ENCODE data around the gene KCNAB2.
A peak's percentile ranks its signal among the peaks of the same experiment; 100 is the strongest.

KCNAB2 gene

DNA sequence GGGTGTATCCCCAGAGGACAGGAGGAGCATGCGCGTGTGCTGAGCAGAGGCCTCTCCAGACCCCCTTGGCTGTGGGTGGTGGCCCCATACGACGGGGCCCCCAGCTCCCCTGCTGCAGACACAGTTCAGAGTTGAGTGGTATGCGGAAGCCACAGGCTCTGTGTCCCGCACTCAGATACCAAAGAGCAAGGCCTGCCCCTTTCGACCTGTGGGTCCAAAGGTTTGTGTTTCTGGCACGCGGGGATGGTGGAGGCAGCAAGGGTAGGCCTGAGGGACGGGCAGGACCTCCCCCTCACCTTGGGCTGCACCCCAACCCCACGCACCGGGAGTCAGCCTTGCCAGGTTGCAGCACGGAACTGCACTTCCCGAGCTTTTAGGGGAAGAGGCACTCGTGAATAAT lies at the start of gene KCNAB2:
Gene KCNAB2 (plus strand): TSS at position 328 of the 400 bp plus-strand sequence. CDS start 5,649 bp downstream, outside the sequence.
- DNase-seq (ENCODE audit: low read depth): no peak

DNA sequence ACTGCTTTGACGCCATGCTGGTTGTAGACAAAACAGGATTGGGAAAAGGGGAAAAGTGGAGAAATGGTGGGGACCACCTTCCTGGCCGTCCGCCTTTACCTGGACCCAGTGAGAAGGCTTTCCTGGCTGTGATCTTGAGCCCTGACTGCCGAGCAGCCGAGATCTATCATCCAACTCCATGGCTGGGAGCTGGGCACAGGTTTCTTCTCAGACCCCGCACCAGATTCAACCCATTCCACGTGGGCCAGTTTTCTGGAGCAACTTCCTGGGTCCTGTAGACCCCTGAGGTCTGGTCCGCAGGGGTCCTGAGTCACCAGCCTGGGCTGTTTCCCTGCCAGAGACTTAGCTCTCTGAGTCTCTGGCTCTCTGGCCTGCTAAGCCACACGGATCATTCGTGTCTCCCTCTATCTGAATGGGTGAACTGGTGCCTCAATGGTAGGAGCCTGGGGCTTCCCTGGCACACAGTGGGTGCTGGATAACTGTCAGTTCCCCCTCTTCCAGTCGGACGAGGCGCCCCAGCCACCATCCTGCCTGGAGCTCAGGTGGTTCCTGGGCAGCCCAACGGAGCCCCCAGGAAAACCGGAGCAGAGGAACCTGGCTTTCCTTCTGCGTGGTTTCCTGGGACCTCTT lies 48.9 kb upstream of the KCNAB2 start:
- no peak for DNase-seq (ENCODE audit: low read depth)

DNA sequence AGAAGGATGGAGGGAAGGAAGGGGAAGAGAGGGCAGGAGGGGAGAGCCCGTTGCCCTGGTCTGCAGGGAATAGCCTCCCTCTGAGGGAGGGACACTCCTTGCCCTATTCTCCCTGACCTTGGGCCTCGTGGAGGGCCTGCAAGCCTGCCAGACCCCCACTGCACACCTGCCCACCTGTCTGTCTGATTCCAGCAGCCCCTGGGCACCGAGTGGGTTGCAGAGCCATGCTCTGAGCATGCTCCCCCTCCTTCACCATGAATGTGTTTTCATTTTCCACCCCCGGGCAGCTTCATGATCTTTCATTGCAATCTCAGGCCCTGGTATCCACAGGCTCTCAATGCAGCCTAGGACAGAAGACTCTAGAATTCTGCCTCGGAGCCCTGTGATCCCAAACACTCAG lies 48.4 kb upstream of the KCNAB2 start:
- no peak for DNase-seq (ENCODE audit: low read depth)

DNA sequence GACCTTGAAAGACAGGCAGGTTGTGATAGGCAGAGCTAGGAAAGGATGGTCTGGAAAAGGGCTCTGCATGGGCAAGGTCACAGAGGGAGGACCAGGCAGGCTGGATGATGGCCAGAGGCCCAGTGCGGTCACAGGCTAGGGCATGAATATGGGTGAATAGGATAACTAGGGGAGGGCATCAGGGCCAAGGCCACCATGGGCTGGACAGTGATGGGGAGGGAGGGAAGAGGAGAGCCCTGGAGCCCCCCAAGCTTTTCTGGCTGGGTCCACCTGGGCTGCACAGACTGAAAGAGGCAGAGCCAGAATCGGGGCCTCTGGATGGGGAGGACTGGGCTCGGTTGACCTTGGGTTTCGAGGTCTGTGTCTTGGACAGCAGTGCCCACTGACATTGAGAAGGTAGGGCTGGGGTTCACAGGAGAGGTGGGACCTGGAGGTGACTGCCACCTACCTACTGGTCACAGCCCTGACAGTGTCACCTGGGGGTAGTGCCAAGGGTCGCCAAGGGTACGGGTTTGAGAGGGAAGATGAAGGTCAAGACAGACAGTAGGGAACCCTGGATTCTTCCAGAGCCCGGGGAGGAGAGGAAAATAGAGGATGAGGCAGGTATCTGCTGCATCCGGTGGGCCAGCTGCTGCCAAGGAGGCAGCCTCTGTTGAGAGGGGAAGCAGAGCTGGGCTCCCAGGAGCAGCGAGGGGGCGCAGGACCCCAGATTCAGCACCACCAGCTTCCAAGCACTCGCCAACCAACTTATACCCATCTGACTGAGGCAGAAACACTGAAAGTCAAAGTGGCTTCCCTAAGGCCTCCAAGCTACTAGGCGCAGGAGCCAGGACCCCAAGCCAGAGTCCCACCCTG lies 47.4 kb upstream of the KCNAB2 start:
- DNase-seq (ENCODE audit: low read depth): no peak

DNA sequence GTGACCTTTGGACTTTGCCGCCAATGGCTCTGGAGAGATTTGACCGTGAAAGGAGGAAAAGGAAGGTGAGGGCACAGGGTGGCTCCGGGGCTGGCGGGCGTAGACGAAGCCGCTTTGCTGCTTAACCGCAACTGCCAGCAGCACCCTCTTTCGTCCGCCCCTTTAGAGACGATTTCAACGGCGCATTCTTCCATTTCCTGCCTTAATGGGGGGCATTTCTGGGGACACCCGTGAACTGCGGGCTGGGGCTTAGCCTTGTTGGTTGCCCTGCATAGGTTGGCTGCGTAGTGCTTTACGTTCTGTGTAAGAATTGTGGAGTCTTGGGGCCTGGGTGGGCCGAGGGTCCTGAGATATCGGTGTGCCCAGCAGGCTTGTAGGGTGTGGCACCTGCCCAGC lies 46.8 kb upstream of the KCNAB2 start:
- no peak for DNase-seq (ENCODE audit: low read depth)

DNA sequence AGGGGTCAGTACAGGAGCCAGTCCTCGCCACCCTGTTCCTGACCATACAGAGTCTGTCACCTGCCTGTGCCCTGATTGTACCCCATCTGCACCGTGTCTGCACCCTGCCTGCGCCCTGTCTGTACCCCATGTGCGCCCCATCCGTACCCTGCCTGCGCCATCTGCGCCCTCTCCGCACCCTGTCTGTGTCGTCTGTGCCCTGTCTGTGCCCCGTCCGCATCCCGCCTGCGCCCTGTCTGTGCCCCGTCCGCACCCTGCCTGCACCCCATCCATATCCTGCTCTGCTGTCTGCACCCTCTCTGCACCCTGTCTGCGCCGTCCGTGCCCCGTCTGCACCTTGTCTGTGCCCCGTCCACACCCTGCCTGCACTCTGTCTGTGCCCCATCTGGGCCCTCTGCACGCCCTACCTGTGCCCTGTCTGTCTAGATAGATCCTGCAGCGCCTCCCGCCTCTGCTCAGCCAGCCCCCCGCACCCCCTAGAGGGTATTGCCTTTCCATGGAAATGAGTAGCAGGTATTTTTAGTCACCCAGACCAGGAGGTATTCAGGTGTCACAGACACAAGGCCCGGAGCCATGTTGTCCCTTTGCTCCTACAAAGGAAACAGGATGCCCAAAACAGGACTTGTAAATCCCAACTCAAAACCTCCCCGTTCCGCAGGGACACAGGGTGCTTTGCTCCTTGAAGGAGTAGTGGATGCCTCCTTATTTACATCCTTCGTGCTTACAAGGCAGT lies 45.8 kb upstream of the KCNAB2 start:
- DNase-seq (ENCODE audit: low read depth): no peak

DNA sequence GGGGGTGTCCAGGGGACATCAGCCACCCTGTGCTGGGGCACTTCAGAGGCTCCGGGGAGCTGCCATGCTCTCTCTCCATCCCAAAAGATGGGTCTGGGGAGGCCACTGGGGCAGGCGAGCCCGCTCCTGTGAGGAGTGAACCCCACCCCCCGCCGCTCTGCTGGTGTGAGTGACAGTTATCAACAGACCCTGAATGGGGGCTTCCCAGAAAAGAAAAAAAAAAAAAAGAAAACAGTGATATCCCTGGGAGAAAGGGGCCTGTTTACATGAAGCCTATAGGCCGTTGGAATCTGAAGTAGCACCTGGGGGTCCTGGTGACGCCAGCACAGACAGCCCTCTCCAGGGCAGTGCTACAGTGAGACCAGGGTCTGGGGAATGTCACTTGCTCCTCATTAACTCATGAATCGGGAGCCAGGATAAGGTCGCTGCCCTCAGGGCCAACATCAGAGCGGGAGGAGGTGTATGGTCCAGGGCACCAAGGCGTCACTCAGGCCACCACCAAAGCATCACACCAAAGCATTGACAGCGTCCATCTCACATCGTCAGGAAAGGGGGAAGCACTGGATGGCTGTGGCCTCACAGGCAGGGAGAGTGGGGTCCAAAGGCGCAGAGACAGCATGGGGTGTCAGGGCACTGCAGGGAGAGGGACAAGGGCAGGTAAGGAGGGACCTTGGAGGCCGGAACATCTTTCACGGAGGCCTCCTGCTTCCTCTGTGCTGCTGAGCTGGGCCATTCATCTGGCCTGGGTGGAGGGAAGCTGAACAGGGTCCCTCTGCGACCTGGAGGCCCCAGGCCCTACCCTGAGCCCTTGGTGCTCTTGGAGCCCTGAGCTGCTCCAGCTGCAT lies 45.0 kb upstream of the KCNAB2 start:
- no peak for DNase-seq (ENCODE audit: low read depth)

DNA sequence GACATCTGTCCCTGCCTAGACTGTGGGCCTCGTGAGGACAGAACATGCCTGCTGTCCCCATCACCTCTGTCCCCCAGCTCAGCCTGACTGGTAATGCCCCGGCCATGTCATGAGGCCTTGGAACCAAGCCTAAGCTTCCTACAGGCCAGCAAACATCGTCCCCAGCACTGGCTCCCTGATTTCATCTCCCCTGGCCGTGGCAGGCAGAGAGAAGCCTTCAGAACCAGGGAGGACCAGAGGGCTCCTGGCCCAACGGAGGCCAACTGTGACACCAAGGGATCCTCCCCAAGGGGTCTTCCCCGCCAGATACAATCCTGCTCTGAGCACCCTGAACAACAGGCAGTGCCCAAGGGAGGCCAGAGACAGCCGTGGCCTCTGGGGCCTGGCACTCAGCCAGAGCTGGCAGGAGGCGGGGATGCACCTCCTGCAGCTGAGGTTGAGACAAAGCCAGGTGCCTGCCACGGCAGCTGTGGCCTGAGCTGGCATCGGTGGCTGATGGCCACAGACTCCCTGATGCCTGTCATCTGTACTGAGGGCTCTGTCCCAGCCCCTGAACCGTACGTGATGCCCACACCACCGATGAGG lies 43.6 kb upstream of the KCNAB2 start:
- DNase-seq (ENCODE audit: low read depth): no peak

DNA sequence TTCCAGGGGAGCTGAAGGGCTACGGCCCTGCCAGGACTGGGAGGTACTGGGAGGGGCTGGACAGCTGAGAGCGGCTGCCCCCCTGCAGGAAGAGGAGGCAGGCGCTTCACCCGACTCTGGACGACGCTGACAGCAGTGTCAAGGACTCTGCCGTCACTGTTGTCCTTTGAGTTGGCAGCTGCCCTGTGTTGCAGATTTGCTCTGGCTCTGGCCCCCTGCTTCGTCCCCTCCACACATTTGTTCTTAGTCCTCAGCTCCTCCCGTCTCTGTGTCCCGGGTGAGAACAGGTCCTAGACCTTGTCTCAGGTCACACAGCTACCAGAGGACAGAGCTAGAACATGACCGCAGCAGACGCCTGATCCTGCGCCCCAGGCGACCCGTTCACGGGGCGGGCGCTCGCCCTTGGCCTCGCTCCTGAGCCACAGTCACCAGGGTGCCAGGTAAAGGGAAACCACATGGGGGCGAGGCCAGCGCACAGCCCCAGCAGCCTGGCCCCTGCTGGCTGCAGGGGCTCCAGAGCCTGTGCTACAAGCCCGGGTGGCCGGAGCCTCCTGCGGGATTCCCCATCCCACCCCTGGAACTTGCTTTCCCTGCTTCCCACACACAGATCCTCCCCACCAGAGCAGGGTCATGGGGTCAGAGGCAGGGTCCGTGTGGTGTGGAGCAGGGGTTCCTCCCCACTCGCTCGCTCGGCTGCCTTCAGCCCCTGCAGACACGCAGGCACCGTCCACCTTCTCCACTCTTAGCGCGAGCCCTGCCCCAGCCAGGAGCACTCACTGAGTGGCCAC lies 42.8 kb upstream of the KCNAB2 start:
- no peak for DNase-seq (ENCODE audit: low read depth)

DNA sequence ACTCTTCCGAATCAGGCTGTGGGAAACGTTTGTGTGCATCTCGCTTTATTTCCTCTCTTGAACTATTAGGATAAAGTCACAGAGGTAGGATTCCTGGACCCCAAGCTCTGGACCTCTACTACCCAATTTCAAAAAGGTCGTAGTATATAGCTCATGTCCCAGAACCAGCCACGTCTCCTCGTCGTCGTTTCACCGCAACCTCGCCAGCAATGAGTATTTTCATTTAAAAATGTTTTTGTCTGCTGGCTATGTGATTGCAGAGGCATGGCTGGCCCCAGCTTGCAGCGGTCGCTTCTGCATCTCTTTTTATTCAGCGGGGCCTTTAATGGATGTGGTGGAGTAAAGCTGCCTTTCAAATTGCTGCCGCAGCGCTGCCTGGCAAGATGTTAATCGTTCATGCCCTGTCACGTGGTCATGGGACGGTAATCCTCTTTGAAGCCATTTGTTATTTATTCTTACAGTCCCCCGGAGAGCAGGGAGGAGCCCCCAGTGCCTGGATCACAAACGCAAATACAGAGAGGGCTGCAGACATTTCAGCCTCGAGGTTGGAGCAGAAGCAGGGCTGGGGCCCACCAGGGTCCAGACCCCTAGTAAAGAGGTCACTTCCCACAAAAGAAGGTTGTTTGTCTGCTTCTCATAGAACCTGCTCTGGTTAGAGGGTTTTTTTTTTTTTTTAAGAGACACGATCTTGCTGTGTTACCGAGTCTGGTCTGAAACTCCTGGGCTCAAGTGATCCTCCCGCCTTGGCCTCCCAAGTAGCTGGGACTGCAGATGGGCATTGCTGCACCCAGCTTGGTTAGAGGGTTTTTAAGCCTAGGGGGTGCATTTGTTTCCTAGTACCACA lies 41.9 kb upstream of the KCNAB2 start:
- DNase-seq (ENCODE audit: low read depth): no peak

DNA sequence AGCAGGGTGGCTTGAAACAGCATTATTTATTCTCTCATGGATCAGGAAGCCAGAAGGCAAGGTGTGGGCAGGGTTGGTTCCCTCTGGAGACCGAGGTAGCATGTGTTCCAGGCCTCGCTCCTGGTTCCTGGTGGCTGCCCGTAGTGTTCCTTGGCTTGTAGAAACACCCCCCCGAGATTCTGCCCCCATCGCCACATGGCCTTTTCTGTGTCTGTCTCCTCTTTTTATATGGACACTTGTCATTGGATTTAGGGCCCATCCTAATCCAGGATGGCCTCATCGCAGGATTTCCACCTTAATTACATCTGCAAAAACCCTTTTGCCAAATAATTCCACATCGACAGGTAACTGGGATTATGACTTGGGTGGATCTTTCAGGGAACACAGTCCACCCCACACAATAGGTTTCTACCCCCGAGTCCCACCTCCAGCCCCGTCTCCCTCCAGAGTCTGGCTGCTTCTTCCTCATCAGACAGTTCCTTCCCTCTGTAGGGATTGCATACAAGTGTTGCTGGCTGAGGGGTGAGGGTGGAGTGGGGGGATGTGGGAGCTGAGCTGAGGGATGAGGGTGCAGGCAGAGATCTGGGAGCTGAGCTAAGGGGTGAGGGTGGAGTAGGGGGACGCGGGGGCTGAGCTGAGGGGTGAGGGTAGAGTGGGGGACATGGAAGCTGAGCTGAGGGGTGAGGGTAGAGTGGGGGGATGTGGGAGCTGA lies 41.1 kb upstream of the KCNAB2 start:
- DNase-seq (ENCODE audit: low read depth): no peak

DNA sequence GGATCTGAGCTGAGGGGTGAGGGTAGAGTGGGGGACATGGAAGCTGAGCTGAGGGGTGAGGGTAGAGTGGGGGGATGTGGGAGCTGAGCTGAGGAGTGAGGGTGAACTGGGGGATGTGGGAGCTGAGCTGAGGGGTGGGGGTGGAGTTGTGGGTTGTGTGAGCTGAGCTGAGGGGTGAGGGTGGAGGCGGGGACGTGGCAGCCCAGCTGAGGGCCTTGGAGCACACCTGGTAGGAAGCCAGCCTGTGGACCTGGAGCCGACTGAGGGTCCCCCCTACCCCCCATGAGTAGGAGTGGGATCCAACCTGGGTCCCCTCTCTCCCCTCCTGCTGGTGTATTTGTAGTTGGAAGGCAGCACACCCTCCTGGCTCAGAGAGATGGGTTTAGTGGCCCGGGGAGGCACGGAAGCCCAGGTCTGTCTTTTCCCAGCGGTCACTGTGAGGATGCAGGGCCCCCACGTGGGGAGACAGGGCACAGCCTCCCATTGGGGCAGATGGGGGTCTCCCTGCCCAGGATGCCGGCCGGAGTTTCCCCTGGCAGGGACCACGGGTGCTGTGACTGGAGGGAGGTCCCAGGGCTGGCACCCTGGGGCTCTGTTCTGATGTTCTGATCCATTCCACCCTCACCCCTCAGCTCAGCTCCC lies 40.3 kb upstream of the KCNAB2 start:
- no peak for DNase-seq (ENCODE audit: low read depth)

DNA sequence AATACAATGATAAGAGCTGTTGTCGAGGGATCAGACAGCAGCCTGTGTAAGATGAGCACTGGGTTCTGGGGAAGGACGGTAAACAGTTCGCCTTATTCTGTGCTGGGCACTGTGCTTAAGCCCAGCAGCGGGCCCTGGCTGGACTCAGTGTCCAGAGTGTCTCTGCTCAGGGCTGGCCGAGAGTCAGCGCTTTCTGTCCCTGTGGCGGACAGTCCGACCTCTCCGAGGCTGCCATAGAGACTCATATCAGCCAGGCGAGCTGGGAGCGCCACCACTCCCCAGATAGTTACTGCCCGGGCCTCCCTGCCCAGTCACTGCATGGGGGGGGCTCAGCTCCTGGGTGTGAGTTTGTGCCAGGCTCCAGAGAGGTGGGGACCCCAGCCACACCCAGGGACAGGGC lies 38.8 kb upstream of the KCNAB2 start:
- DNase-seq (ENCODE audit: low read depth): no peak

DNA sequence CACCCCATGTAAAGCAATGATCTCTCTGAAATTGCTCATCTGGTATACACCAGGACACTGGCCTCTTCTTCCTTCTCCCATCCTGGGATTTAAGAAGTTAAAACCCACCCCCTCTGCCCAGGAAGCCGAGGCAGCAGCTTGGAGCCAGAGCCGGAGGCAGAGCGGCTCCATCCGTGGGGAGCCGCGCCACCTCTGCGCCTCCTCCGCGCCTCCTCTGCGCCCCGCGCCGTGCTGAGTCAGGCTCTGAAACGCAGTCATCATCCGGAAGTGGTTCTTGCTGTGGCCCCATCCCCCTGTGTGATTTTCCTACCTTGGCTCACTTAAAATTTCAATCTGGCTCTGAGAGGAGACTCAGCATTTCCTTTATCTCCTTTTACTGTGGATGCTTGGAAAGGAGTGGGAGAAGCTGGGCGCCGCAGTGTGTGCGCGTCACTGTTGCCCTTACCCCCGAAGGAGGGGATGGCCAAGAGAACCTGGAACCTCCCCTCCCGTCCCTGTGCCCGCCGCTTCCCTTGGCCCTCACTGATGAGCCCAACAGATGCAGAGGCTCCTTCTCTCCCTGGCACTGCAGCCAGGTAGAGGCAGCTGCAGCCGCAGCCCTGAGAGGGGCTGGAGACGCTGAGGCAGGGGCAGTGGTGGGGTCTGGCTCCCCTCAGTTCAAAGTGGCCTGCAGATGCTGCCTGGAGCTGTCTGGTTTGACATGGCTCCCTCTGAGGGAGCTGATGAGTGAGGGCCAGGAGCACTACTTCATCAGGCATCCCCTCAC lies 38.2 kb upstream of the KCNAB2 start:
- peak; percentile 39 for DNase-seq (ENCODE audit: low read depth)

DNA sequence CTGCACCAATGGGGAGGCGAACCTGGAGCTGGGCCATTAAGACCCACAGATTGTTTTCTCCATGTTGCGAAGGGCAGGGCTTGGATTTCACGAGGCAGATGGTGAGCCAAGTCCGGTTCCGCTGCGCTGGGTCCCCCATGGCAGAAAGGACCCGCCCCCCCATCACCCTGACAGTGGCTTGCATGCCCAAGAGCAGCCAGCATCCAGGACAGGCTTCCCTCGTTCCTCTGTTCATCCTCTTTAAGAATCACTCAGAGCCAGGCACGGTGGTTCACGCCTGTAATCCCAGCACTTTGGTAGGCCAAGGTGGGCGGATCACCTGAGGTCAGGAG lies 37.6 kb upstream of the KCNAB2 start:
- no peak for DNase-seq (ENCODE audit: low read depth)

DNA sequence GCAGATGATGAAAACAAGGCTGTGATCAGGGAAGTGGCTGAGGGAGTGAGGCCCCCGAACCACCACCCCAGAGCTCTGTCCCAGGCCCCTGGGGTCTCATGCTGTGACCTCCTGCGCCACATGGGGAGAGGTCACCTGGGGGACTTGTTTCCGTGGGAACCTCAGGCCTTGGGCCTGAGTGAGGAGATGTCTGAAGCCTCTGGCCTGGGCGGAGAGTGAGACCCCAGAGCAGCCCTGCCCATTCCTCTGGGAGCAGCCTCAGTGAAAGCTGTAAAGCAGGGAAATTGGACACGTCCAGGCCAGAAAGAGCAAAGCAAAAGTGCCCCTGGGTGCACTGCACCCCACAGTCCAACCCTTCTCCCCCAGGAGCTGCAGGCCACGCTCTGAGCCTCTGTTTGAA lies 37.0 kb upstream of the KCNAB2 start:
- DNase-seq (ENCODE audit: low read depth): no peak

DNA sequence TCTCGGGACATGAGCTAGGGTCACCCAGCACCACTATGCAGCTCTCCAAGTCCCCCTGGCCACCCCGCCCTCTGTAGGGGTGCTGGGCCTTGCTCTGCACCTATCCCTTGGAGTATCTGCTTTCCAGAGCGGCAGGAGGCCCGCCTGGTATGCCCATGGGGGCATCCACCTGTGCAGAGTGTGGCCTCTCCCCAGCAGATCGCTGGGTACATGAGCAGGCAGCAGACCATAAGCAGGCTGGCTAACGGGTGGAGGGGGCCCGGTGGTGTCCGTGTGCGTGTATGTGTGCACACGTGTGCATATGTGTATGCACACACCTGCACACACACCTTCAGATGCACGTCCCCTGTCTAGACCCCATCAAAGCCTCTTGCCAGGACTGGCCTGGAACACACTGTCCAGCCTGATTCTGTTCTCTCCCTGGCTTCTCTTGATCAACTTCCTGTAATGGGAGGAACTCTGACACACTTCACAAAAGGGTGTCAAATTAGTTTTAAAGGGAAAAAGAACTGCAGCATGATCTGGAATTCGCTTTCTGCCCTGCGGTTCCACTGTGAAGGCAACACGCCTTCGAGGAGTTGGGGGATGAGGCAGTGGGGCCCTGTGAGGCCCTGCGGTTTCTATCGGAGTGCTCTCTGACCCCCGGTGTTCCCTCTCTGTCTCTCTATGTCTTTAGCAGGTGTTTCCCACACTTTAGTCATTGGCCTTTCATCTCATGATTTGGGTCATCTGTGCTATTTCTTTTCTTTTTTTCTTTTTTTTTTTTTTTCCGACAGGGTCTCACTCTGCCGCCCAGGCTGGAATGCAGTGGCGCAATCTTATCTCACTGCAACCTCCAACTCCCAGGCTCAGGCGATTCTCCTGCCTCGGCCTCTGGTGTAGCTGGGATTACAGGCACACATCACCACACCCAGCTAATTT lies 36.3 kb upstream of the KCNAB2 start:
- DNase-seq (ENCODE audit: low read depth): no peak
